Fibroblast of skin of scalp (primary cell): ENCODE measurements around the gene FAM13C.

Experiments
- DNase-seq: peaks from one replicate; pipeline ENCODE4 v3.0.0-alpha.2; 2013

FAM13C gene

GRCh38 chr10:59315465-59315864 lies 46.9 kb downstream of the FAM13C start:
- no peak for DNase-seq

- DNase-seq, result no peak
Observed at GRCh38 chr10:59314268-59314667, 48.1 kb downstream of the FAM13C start.

DNA sequence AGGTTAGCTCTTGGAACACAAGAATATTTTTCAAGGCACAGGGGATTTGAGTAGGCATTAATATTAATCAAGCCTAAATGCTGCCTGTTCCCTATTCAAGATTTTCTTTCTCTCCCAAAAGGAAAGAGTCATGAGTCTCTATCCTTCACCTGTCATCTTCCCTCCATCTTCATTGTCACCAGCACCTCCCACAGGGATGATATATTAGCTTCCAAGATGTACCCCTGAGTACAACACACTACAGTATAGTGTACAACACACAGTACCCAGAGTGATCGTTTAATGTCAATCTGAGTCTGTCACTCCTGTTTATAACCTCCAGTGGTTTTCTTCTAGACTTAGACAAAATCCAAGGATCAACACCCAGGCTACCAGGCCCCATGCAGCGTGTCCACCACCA lies 50.1 kb downstream of the FAM13C start:
- DNase-seq, result no peak

DNA sequence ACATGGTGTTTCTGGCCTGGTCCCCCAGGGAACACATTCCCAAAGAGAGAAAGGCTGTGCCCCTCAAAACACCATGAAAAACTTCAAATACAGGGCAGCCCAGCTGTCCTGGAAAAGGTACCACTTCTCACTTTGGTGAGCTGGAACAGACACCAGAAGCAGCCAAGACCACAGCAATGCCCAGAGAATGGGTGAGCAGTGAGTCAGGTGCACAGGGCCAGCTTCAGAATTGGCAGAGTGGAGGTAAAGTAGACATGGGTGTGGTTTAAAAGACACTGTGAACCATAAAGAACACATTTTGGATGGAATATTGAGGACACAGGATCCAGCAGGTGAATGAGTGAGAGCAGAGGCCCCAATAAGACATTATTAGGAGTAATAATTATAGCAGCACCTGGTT lies 51.3 kb downstream of the FAM13C start:
- no peak for DNase-seq

- no peak for DNase-seq
Observed at GRCh38 chr10:59310324-59310914, 51.9 kb downstream of the FAM13C start.

- DNase-seq, result no peak
Observed at GRCh38 chr10:59304521-59305097, 57.7 kb downstream of the FAM13C start.

DNA sequence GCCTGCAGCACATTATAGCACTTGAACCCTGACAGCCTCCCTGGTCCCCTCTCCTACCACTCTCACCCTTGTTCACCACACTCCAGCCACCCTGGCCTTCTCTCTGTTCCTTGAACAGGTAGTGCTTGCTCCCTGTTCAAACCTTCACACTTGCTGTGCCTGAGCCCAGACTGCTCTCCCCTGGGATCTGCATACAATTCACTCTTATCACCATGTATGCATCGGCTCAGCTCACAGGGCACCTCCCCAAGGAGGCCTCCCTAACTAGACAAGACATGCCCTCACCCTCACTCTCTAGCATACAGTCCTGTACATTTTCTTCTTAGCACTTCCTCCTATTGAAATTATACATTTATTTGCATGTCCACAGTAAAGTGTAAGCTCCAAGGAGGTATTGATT lies 59.3 kb downstream of the FAM13C start:
- DNase-seq, result no peak

DNA sequence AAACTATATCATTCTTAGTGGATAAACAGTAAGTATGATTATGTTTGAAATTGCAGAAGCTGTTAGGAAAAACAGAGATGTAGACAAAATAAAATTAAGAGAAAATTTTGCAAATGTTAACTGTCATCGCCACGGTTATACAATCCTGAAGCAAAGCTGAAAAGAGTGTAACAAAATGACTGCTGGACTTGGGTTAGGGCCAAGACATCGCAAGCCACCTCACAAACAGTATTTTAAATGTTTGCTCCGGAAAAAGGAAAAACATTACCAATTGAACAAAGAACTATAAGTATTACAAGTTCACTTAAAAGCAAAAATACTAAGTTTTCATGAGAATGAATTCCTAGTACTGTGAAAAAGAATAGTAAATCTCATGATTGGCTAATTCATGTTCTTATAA lies 60.0 kb downstream of the FAM13C start:
- DNase-seq, result no peak

DNA sequence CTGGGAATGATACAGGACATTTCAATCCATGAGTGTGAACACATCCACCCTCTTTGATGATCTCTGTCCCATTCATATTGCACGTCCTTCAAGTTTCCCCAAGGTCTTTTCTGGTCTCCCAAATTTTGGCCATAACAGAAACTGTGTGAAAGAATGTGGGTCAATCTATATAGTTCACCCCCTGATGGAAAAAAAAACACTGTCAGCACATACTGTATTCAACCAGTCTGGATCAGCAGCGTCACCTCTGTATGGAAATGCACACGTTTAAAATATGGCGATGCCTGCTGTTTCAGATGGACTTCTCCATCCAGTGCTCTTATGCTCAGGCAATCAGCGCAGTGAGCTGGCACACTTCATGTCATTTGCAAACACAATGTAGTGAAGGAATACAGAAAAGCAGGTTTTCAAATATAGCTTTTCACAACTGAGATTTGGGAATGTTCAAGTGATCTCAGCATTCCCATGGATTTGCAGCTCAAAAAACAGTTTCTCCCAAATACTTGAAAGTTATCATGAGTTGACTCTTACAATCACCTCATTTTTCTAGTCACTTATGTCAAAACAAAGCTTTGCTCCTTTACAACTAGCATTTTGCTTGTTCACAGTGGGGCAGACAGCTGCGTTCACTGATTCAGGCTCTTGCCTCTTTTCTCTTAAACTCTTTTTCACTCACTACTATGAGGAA lies 61.1 kb downstream of the FAM13C start:
- DNase-seq, result no peak

GRCh38 chr10:59300386-59300785 lies 62.0 kb downstream of the FAM13C start:
- DNase-seq, result no peak

DNA sequence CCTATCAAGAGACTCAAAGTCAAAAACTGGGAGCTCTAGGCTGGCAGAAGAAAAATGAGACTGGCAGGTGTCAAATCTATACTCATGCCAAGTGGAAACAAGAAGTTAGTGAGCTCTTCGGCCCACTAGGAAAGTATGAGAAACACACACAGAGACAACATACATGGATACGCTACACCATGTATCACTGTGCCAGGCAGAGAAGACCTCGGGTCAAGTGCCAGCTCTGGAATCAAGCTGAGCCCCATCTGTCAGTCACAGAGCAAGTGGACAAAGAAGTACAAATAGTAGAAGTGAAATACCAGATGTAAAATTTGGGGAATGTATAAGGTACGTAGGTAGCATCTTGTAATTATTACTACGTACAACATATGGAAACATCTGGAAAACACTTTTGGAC lies 62.4 kb downstream of the FAM13C start:
- no peak for DNase-seq

DNA sequence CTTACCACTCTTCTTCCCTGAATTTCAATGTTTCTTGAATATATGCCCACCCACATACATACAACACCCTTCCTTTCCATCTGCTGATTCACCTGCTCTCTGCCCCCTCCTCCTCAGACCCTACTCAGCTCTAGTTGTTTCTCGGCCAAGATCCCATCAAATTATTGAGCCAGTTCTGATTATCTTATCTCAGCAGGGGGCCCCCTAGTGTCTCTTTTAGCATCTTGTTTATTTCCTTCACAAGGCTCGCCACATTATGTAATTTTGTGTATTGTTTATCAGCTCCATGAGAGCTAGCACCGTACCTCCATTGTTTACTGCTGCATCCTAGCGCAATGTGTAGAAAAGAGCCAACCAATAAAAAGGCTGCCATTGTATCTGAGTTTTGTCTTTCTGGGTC lies 71.9 kb downstream of the FAM13C start:
- DNase-seq, result no peak

GRCh38 chr10:59289853-59290252 lies 72.5 kb downstream of the FAM13C start:
- DNase-seq, result no peak

- DNase-seq, result no peak
Observed at GRCh38 chr10:59287587-59288255, 74.6 kb downstream of the FAM13C start.

GRCh38 chr10:59285848-59286247 lies 76.5 kb downstream of the FAM13C start:
- DNase-seq, result no peak

- no peak for DNase-seq
Observed at GRCh38 chr10:59285073-59285472, 77.3 kb downstream of the FAM13C start.

DNA sequence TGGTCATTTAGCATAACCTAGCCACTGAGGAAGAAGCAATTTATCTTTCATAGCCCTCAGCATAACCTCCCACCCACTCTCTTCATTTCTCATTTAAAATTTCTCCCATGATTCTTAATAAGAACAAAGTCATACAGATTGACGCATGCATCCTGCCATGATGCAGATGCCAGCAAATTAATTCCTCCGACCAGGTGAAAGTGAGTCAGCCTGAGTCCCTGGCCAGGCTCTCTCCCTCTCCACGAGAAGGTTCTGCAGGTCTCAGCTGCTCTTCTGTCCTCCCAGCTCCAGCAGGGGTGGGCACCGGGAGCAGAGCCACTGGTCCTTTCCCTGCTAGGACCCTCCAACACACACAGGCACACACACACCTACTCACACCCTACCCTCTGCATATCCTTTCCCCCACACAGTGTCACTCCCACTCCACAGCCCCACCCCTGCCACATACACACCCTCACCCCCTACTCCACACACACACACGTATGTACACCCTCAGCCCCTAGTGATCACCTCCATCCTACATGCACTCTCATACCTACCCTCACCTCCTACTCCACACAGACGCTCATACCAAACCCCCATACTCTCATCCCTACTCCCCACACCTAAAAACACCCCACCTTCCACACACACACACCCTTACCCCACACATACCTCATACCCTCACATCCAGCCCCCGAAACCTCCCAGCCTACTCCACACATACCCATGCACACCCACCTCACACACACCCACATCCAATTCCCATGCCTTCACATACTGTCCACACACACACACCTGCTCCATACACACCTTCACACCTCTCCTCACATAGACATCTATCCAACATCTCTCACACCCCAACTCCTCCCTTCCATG lies 78.0 kb downstream of the FAM13C start:
- no peak for DNase-seq

- peak; percentile 17 for DNase-seq
Observed at GRCh38 chr10:59283456-59284091, 78.8 kb downstream of the FAM13C start.

GRCh38 chr10:59281861-59282260 lies 80.5 kb downstream of the FAM13C start:
- no peak for DNase-seq

DNA sequence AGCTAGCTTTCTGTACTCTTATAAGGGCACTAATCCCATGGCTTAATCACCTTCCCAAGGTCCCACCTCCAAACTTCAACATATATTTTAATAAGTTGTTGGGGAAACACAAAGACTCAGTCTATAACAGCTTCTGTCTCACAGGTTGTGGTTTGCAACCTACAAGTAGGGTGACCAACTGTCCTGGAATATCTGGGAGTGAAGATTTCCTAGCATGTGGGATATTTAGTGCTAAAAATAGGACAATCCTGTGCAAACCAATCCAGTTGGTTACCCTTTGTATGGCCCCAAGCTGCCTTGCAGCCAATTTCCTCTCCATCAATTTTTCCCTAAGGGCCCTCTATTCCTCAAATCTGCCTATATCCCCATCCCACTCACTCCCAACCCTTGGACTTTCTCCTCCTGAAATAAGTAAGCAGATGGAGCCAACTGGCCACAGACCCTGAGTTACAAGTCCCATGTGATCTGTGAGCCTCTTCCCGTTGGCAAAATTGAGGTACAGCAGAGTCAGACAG lies 82.3 kb downstream of the FAM13C start:
- DNase-seq, result no peak

DNA sequence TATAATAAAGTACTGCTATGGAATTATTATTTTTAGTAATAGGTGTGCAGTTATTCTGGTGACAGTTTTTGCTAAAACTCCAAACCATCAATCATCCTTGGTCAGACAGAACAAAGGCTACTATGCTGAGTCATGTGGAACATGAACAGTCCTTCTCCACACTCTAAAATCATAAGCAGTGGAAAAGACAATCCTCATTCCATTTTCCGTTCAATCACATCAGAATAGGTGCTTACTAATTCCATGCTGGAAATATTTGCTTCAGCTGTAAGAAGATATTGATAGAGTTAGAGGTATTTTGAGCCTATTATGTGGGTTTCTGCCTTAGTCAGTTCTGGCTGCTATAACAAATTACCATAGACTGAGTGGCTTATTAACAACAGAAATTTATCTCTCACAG lies 82.9 kb downstream of the FAM13C start:
- DNase-seq, result no peak

DNA sequence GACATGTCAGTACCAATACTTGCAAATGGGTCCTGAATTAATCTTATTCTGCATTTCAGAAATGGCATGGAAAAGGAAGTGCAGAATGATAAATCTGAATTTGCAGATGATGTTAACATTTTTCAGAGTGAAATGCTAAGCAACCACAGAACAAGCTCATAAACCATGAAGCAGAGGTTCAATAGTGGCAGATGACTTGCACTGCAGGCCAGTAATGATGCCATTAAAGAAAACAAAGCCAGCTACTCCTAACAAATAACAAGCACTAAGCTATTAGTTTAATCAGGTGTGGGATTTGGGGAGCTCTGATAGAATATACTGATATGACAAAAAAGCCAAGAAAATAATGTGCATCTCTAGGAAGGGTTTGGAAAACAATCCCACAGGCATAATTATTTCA lies 85.4 kb downstream of the FAM13C start:
- no peak for DNase-seq
